Measurements from ENCODE around the gene OR1L8. TPM values are rescaled to one million over a fixed set of nuclear protein-coding genes. Genes with fewer than 3 reads are reported as not detected.
"Not testable (repeated sequence)": the region's sequence is repeated elsewhere in the genome, so short reads cannot be mapped to it uniquely, and the experiment has no call there.

Gene OR1L8, protein sequence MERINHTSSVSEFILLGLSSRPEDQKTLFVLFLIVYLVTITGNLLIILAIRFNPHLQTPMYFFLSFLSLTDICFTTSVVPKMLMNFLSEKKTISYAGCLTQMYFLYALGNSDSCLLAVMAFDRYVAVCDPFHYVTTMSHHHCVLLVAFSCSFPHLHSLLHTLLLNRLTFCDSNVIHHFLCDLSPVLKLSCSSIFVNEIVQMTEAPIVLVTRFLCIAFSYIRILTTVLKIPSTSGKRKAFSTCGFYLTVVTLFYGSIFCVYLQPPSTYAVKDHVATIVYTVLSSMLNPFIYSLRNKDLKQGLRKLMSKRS
- not detected for total RNA-seq
- 0 to 0.08 reads per million in 2 donors for total RNA-seq

DNA sequence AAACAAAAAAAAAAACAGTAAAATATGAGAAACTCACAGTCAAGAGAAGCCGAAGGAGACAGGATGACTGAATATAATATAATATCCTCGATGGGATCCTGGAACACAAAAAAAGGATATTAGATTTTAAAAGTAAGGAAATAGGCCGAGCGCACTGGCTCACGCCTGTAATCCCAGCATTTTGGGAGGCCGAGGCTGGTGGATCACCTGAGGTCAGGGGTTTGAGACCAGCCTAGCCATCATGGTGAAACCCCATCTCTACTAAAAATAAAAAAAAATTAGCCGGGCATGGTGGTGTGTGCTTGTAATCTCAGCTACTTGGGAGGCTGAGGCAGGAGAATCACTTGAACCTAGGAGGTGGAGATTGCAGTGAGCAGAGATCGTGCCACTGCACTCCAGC is at the start of gene OR1L8:
OR1L8 (minus strand) TSS at position 101 of the 400 bp plus-strand sequence. CDS start 14,907 bp downstream, outside the sequence.
- H3K4me3 Mint-ChIP-seq; H3K27me3 Mint-ChIP-seq; H3K4me1 Mint-ChIP-seq; H3K27ac Mint-ChIP-seq; H3K36me3 Mint-ChIP-seq (ENCODE audit: low read depth); DNase-seq; ATAC-seq; H3K9me3 ChIP-seq (ENCODE audit: control insufficient read depth, low read length, poor library complexity, severe bottlenecking): not testable (repeated sequence)

DNA sequence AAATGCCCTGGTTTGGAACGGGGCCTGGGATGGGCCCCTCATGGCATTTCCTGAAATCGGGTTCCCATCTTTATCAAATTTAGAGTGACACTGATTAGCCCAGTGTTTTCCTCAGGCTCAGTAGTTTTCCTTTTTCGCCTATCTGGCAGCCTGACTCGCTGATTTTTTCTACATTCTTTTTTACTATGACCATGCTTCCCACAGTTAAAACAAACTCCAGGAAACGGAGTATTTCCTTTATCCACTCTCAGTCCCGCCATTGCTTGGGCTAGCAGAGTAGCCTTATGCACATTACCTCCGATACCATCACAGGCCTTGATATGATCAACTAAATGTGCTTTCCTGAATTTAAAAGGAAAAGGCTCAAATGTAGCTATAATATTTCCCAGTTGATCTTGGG is 36.8 kb upstream of the OR1L8 start:
- ATAC-seq (no peak), DNase-seq (no peak)

GRCh38 chr9:122614362-122614761 is 31.2 kb upstream of the OR1L8 start, which contains the start of gene OR1Q1:
OR1Q1 (plus strand) TSS chr9:122614738; CDS start chr9:122614738, 0 bp downstream.
- H3K36me3 Mint-ChIP-seq (ENCODE audit: low read depth): peaks cover 3% of the 10 kb centered on the region
- H3K4me1 Mint-ChIP-seq: no peaks in the 10 kb centered on the region
- no peak for DNase-seq
- ATAC-seq: no peak
- no peak within 1 kb of the TSS for H3K27ac Mint-ChIP-seq
- no peaks in the 10 kb centered on the region for H3K9me3 ChIP-seq (ENCODE audit: control insufficient read depth, low read length, poor library complexity, severe bottlenecking)
- peaks cover 5% of the 10 kb centered on the region for H3K27me3 Mint-ChIP-seq
- no peak within 1 kb of the TSS for H3K4me3 Mint-ChIP-seq

More for the DNA sequence above, 36.8 kb upstream of the OR1L8 start:
- H3K27ac Mint-ChIP-seq: no peak overlapping the region
- no peaks in the 10 kb centered on the region for H3K9me3 ChIP-seq (ENCODE audit: control insufficient read depth, low read length, poor library complexity, severe bottlenecking)
- no peaks in the 10 kb centered on the region for H3K36me3 Mint-ChIP-seq (ENCODE audit: low read depth)
- no peaks in the 10 kb centered on the region for H3K4me1 Mint-ChIP-seq
- no peak overlapping the region for H3K4me3 Mint-ChIP-seq
- H3K27me3 Mint-ChIP-seq: no peaks in the 10 kb centered on the region

DNA sequence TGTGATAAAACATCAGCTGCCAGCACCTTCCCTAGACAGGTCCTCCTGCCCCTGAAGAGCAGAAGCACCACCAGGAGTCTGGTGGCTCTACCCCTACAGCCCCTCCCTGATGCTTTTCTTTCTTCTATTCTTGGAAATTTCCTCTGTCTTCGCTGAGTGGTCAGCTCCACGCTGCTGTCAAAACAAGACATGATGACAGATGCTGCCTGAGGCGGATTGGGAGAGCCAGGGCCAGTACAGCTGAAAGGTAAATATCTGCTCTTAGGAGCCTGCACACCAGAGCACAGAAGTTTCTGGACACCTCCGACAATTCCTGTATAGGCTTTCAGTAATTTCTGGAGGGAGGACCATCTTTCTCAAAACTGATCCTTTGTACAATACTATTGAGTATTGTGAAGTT is 26.6 kb upstream of the OR1L8 start:
- Mint-ChIP-seq H3K27me3 (peaks cover 5% of the 10 kb centered on the region), H3K4me3 (no peak overlapping the region), H3K4me1 (no peaks in the 10 kb centered on the region), H3K27ac (no peak overlapping the region), H3K36me3 (ENCODE audit: low read depth) (peaks cover 3% of the 10 kb centered on the region)
- DNase-seq (no peak), ATAC-seq (no peak)
- H3K9me3 ChIP-seq (ENCODE audit: control insufficient read depth, low read length, poor library complexity, severe bottlenecking): no peaks in the 10 kb centered on the region

GRCh38 chr9:122606587-122606986 is 23.4 kb upstream of the OR1L8 start:
- no peaks in the 10 kb centered on the region for H3K4me1 Mint-ChIP-seq
- ATAC-seq: no peak
- H3K9me3 ChIP-seq (ENCODE audit: control insufficient read depth, low read length, poor library complexity, severe bottlenecking): no peaks in the 10 kb centered on the region
- peaks cover 5% of the 10 kb centered on the region for H3K27me3 Mint-ChIP-seq
- no peak for DNase-seq
- no peak overlapping the region for H3K4me3 Mint-ChIP-seq
- H3K27ac Mint-ChIP-seq: no peak overlapping the region
- H3K36me3 Mint-ChIP-seq (ENCODE audit: low read depth): peaks cover 3% of the 10 kb centered on the region

DNA sequence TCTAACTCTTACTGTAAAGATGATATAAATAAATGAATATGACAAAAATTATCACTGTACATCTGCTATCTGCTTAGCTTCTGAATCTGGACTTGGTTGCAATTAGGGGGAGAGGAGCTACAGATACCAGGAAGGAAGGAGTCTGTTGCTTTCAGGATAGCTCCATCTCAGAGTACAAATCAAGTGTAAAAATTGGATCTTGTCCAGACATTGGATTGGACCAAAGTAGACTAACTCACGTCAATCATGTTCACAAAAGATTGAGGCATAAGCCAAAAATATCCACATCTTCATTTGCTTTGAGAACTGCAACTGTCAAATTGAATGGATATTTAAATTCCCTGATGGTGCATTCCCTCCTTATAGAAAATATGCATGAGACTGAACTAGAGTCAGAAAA is 22.5 kb upstream of the OR1L8 start:
- ATAC-seq: no peak
- Mint-ChIP-seq H3K4me3 (no peak overlapping the region), H3K36me3 (ENCODE audit: low read depth) (no peaks in the 10 kb centered on the region)

DNA sequence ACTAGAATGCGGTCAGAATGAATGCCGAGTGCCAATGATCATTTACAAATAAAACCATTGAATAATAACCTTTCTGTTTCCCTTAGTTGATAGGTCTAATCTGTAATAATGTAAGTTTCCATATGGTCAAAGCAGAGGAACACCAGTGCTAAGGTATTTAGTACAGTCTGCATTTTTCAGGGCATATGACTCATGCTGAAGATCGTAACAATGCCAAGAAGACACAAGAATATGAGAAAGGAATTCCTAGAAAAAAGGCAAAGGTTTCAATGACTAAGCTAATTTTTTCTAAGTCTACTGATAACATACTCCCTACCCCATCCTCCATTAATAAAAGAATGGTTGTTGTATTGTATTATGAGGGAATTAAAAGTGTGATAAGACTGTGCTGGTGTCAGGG is 2.8 kb downstream of the OR1L8 start:
- DNase-seq: no peak
- ATAC-seq: no peak
- no peak overlapping the region for H3K27ac Mint-ChIP-seq
- peaks cover 3% of the 10 kb centered on the region for H3K27me3 Mint-ChIP-seq
- H3K36me3 Mint-ChIP-seq (ENCODE audit: low read depth): peaks cover 2% of the 10 kb centered on the region
- no peaks in the 10 kb centered on the region for H3K4me1 Mint-ChIP-seq
- H3K9me3 ChIP-seq (ENCODE audit: control insufficient read depth, low read length, poor library complexity, severe bottlenecking): no peaks in the 10 kb centered on the region
- no peak overlapping the region for H3K4me3 Mint-ChIP-seq

More for the DNA sequence above, 22.5 kb upstream of the OR1L8 start:
- H3K9me3 ChIP-seq (ENCODE audit: control insufficient read depth, low read length, poor library complexity, severe bottlenecking): no peaks in the 10 kb centered on the region
- Mint-ChIP-seq H3K27ac (no peak overlapping the region), H3K4me1 (no peaks in the 10 kb centered on the region), H3K27me3 (no peaks in the 10 kb centered on the region)
- no peak for DNase-seq

GRCh38 chr9:122579874-122580273 is 3.3 kb downstream of the OR1L8 start:
- H3K9me3 ChIP-seq (ENCODE audit: control insufficient read depth, low read length, poor library complexity, severe bottlenecking): no peaks in the 10 kb centered on the region
- H3K4me3 Mint-ChIP-seq: no peak overlapping the region
- no peak overlapping the region for H3K27ac Mint-ChIP-seq
- H3K36me3 Mint-ChIP-seq (ENCODE audit: low read depth): peaks cover 2% of the 10 kb centered on the region
- no peaks in the 10 kb centered on the region for H3K4me1 Mint-ChIP-seq
- ATAC-seq (no peak), DNase-seq (no peak)
- H3K27me3 Mint-ChIP-seq: no peaks in the 10 kb centered on the region

GRCh38 chr9:122572456-122572855 is 10.7 kb downstream of the OR1L8 start:
- Mint-ChIP-seq H3K27me3 (no peaks in the 10 kb centered on the region), H3K27ac (no peak overlapping the region), H3K36me3 (ENCODE audit: low read depth) (no peaks in the 10 kb centered on the region), H3K4me3 (no peak overlapping the region), H3K4me1 (peaks cover 4% of the 10 kb centered on the region)
- ATAC-seq: no peak
- no peaks in the 10 kb centered on the region for H3K9me3 ChIP-seq (ENCODE audit: control insufficient read depth, low read length, poor library complexity, severe bottlenecking)
- DNase-seq: no peak

DNA sequence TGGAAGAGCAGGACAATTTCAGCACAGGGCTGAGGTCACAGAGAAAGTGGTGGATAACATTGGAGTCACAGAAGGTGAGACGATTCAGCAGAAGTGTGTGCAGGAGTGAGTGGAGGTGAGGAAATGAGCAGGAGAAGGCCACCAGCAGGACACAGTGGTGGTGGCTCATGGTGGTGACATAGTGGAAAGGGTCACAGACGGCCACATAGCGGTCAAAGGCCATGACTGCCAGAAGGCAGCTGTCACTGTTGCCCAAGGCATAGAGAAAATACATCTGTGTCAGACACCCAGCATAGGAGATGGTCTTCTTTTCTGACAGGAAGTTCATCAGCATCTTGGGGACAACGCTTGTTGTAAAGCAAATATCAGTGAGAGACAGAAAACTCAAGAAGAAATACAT is 15.3 kb downstream of the OR1L8 start:
- Mint-ChIP-seq H3K36me3 (ENCODE audit: low read depth) (no peaks in the 10 kb centered on the region), H3K4me1 (peaks cover 2% of the 10 kb centered on the region), H3K27ac (no peak overlapping the region), H3K4me3 (no peak overlapping the region), H3K27me3 (no peaks in the 10 kb centered on the region)
- no peaks in the 10 kb centered on the region for H3K9me3 ChIP-seq (ENCODE audit: control insufficient read depth, low read length, poor library complexity, severe bottlenecking)
- DNase-seq: no peak
- ATAC-seq: no peak

GRCh38 chr9:122562134-122562760 is 20.9 kb downstream of the OR1L8 start:
- Mint-ChIP-seq H3K36me3 (ENCODE audit: low read depth) (no peaks in the 10 kb centered on the region), H3K27me3 (no peaks in the 10 kb centered on the region), H3K4me3 (no peak overlapping the region), H3K27ac (no peak overlapping the region), H3K4me1 (no peaks in the 10 kb centered on the region)
- no peak for DNase-seq
- no peaks in the 10 kb centered on the region for H3K9me3 ChIP-seq (ENCODE audit: control insufficient read depth, low read length, poor library complexity, severe bottlenecking)
- ATAC-seq: no peak

DNA sequence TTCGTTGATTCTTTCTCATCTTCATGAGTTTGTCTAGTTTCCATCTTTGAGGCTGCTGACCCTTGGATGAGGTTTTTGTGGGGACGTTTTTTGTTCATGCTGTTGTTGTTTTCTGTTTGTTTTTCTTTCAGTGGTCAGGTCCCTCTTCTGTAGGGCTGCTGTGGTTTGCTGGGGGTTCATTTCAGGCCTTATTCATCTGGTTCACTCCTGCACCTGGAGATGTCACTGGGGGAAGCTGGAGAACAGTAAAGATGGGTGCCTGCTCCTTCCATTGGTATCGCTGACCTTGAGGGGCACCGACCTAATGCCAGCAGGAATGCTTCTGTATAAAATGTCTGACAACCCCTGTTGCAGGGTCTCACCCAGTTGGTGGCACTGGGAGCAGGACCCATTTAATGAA is 21.7 kb downstream of the OR1L8 start:
- H3K9me3 ChIP-seq (ENCODE audit: control insufficient read depth, low read length, poor library complexity, severe bottlenecking): no peaks in the 10 kb centered on the region
- Mint-ChIP-seq H3K27ac (no peak overlapping the region), H3K4me1 (no peaks in the 10 kb centered on the region), H3K4me3 (no peak overlapping the region), H3K27me3 (no peaks in the 10 kb centered on the region), H3K36me3 (ENCODE audit: low read depth) (no peaks in the 10 kb centered on the region)
- no peak for DNase-seq
- ATAC-seq: no peak

- H3K9me3 ChIP-seq (ENCODE audit: control insufficient read depth, low read length, poor library complexity, severe bottlenecking): no peaks in the 10 kb centered on the region
- peaks cover 11% of the 10 kb centered on the region for H3K27me3 Mint-ChIP-seq
- H3K4me3 Mint-ChIP-seq: no peak within 1 kb of the TSS
- H3K36me3 Mint-ChIP-seq (ENCODE audit: low read depth): peaks cover 6% of the 10 kb centered on the region
- no peaks in the 10 kb centered on the region for H3K4me1 Mint-ChIP-seq
- ATAC-seq (no peak), DNase-seq (no peak)
- H3K27ac Mint-ChIP-seq: no peak within 1 kb of the TSS
Measured at GRCh38 chr9:122552812-122553211, 30.4 kb downstream of the OR1L8 start, which contains the start of gene OR1N2. OR1N2 (plus strand) TSS chr9:122553112; CDS start chr9:122553212, 100 bp downstream.

- H3K9me3 ChIP-seq (ENCODE audit: control insufficient read depth, low read length, poor library complexity, severe bottlenecking): no peaks in the 10 kb centered on the region
- H3K27ac Mint-ChIP-seq: no peak overlapping the region
- no peak for DNase-seq
- H3K4me3 Mint-ChIP-seq: no peak overlapping the region
- no peaks in the 10 kb centered on the region for H3K4me1 Mint-ChIP-seq
- peaks cover 11% of the 10 kb centered on the region for H3K27me3 Mint-ChIP-seq
- H3K36me3 Mint-ChIP-seq (ENCODE audit: low read depth): peaks cover 6% of the 10 kb centered on the region
- no peak for ATAC-seq
Measured at GRCh38 chr9:122551371-122551770, 31.8 kb downstream of the OR1L8 start.
